Activated naive CD4-positive, alpha-beta T cell treated with anti-CD3 and anti-CD28 coated beads, Interleukin-2, amount 50 U/mL, for 16 hours (primary cell): ENCODE data around the gene SPOCK2.
"Not testable (repeated sequence)": the region's sequence is repeated elsewhere in the genome, so short reads cannot be mapped to it uniquely, and the experiment has no call there.

Experiments used
- DNase-seq: peaks from one replicate; pipeline ENCODE4 v3.0.0-alpha.2; 2020

The SPOCK2 gene

GRCh38 chr10:72087969-72088888, at the start of gene SPOCK2:
TSS of gene SPOCK2 (minus strand) at chr10:72088551. CDS start at chr10:72088328, 223 bp downstream.
- peak; percentile 67 for DNase-seq

- no peak for DNase-seq
Observed at GRCh38 chr10:72137583-72137982, 49.2 kb upstream of the SPOCK2 start.

- DNase-seq = not testable (repeated sequence)
Observed at GRCh38 chr10:72136225-72136624, 47.9 kb upstream of the SPOCK2 start.

DNA sequence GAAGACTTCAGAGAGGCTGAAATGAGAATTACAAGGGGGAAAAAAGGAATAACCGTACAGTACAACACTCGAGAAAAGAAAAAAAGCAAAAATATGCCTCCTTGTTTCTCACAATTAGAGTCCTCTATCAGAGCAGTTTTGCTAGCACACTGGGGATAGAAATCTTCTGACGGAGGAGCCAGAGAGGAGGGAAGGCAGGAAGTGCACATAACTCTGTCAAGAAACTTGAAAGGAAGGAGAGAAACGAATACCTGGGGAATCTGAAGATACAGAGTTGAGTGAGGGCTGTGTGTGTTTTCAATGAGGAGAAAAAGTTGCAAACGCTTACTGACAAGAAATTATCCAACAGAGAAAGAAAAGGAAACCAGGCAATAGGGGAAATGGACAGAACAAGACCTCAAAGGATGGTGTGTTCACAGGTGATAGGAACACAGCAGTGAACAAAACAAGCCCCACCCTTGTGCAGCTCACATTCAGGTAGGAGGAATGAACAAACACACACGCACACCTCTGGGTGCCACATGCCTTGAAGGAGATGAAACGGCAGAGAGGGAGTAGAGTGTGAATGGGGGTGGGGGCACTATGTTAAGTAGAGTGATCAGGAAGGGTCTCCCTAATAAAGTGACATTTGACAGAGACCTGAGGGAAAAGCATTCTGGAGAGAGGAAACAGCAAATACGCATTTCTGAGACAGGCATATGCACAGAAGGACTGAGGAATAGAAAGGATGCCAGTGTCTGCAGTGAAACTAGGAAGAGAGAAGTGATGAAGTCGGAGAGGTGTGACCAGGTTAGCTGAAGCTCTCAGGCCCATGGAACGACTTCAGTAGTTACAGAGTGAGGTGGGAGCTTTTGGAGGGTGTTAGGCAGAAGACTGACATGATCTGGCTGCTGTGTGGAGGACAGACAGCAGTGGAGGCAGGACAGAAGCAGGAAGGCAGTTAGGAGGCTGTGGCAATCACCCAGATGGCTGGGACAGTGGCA, 46.7 kb upstream of the SPOCK2 start:
- no peak for DNase-seq

- DNase-seq = no peak
Observed at GRCh38 chr10:72133517-72133916, 45.2 kb upstream of the SPOCK2 start.

DNA sequence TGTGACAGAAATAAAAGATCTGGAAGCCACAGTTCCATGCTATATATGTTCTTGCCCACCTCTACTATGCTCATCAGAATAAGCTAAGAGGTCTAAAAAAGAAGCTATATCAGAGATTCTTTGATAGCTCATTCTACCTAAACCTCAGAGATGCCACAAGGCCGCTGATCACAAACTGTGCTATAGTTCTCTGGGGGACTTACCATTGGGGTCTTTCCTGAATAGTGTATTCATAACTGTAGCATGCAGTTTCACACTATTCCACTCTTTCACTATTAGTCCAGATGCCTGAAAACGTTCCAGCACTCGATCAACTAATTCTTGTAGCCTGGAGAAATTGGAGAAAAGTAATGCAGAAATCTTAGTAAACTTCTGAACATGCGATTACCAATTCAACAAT, 44.5 kb upstream of the SPOCK2 start:
- no peak for DNase-seq

DNA sequence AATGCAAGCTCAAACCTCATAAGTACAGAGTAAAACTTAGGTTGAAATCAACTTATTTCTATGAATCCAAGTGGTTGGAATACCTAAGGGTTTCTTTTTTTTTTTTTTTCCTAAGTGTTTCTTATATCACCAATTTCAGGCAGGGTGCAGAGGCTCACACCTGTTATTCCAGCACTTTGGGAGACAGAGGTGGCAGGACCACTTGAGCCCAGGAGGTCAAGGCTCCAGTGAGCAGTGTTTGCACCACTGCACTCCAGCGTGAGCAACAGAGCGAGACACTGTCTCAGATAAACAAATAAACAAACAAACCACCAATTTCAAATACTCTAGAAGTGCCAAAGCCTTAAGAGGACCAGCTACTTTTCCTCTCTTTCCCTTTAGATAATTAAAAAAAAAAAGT, 39.2 kb upstream of the SPOCK2 start:
- no peak for DNase-seq

DNA sequence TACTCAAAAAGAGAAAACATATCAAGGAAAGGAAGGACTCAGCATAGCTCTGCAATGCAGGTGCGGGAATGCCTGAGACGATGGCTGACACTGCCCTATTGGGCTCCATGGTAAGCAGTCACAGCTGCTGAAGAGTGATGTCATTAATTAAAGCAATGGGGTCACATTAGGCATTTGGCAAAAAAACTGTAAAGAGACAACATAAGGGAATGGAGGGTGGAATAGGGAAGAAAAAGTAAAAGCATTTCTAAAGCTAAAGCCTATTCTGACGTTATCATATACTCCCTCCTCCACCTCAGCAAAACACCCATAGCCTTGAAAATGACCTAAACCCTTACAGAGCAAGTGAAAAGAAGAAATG, 38.5 kb upstream of the SPOCK2 start:
- DNase-seq = no peak

DNA sequence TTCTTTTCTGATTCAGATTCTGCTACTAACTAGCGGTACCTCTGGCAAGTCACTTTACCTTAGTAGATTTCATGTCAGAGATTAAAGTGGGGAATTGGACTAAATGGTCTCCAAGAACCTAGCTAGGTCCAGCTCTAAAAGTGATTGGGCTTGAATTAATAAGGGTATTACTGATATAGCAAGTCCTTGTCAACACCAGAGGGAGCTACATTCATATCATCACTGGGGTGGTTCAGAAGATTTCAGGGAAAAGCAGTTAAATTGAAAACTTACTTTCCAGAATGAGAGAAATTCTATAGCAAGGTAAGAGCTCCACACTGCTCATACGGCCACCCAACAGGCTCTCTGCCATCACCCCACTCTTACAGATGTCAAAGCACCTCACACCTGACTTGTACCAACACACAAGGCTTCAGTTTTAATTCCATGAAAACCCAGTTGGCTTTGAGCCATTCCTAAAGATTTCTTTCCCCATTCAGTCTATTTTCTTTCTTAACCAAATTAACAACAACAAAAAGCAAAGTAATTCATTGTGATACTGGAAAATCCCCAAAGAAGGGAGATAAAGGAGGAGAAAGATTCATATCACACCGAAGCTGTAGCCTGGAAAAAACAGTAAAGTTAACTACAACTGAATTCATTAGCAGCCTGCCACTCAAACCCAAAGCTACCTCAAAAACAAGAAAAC, 38.0 kb upstream of the SPOCK2 start:
- DNase-seq = no peak

DNA sequence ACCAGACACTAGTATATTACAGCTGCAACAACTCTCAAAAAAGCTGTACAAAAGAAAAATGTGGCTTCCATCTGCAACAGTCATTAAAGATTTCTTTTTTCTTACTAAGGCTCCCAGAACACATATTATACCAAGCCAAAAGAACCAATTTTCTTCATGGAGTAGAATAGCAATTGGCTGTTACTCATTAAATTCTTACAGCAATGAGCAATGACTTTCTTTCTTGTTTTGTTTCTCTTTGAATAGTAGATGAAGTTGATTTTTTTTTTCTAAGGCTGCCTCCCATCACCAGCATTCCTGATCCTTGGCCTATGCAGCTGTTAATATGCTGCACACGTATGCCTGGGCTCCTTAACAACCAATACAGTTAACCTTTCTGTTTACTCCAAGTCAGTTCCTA, 36.6 kb upstream of the SPOCK2 start:
- DNase-seq = no peak

- no peak for DNase-seq
Observed at GRCh38 chr10:72124381-72124780, 36.0 kb upstream of the SPOCK2 start.

- DNase-seq = no peak
Observed at GRCh38 chr10:72123616-72124015, 35.3 kb upstream of the SPOCK2 start.

GRCh38 chr10:72122221-72122620, 33.9 kb upstream of the SPOCK2 start:
- DNase-seq = peak; percentile 24

- DNase-seq = no peak
Observed at GRCh38 chr10:72121389-72121788, 33.0 kb upstream of the SPOCK2 start.

DNA sequence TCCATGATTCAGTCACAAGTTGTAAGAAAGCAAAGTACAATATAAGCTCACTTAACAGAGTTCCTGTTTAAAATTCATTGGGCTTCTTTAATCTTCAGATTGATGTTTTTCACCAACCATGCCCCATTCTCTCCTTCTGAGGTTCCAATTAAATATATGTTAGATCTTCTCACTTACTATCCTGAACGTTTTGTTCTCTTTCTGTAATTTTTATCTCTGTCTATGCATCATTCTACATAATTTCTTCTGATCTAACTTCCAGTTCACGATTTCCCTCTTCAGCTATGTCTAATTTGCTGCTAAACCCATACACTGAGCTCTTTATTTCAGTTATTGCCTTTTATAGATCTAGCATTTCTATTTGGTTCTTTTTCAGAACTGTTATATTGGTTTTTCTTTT, 28.0 kb upstream of the SPOCK2 start:
- no peak for DNase-seq

DNA sequence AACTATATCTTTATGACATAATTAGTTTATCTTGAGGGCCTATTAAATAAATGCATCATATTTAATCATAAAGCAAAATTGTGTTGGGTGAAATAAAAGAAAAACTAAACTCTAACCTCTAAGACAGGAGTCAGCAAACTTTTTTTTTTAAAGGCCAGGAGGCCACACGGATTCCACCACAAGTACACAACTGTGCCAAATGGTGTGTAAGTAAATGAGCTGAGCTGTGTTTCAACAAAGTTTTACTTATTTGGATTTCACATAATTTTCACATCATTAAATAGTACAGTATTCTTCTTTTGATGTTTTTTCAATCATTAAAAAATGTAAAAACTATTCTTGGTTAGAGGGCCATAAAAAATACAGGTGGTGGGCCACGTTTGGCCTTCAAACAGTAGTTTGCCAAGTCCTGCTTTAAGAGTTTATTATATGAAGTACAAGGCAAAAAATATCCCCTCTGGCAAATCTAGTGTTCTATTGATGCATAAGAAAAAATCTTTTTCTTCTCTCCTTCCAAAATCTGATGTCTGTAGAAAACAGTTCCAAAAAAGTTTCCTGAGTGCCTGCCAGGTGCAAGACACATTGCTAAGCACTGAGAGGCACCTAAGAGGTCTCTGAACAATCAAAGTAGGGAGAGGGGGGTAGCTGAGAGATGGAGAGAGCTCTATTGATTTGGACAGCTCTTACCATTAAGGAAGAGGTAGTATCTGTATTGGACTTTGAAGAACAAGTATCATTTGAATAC, 26.5 kb upstream of the SPOCK2 start:
- no peak for DNase-seq

DNA sequence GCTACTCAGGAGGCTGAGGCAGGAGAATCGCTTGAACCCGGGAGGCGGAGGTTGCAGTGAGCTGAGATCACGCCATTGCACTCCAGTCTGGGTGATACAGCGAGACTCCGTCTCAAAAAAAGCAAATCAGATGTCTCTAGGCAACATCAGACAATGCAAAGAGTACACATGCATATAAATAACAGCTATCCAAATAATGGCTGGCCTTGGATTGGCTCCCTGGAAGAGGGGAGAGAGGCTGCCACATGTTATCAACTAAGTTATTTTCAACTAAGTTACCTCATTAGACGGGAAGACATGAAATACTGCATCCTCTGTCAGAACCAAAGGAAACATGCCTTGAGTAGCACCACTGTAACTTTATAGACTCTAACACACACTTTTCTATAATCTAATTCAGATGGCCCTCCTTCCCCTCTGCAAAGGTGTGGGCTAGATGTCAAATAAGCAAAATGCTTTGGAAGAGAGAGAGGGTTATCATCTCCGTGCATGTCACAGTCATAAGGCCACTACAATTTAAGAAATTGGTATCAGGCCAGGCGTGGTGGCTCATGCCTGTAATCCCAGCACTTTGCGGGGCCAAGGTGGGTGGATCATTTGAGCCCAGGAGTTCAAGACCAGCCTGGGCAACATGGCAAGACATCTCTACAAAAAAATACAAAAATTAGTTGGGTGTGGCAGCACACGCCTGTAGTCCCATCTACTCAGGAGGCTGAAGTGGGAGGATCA, 22.5 kb upstream of the SPOCK2 start:
- no peak for DNase-seq

DNA sequence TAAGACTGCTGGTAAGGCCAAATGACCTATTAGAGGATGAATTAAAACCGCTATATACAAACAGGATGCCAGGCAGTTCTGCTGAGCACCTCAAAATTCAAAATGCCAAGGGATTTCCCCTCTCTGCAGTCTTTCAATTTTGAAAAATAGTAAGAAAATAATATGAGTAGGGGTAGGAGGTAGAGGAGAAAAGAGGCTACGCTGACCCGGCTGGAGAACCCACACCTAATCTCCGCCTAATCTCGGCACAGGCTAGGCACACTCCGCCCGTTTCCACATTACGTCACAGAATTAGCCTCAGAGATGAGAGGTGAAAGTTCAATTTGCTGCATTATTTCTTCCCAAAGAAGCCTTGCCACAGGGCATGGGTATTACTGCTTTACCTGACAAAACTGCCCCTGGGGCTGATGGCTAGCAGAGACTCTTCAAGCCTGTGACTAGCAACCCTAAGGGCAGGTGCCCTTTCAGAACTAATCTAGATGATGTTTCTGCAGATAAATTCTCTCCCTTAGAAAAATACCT, 21.3 kb upstream of the SPOCK2 start:
- no peak for DNase-seq

DNA sequence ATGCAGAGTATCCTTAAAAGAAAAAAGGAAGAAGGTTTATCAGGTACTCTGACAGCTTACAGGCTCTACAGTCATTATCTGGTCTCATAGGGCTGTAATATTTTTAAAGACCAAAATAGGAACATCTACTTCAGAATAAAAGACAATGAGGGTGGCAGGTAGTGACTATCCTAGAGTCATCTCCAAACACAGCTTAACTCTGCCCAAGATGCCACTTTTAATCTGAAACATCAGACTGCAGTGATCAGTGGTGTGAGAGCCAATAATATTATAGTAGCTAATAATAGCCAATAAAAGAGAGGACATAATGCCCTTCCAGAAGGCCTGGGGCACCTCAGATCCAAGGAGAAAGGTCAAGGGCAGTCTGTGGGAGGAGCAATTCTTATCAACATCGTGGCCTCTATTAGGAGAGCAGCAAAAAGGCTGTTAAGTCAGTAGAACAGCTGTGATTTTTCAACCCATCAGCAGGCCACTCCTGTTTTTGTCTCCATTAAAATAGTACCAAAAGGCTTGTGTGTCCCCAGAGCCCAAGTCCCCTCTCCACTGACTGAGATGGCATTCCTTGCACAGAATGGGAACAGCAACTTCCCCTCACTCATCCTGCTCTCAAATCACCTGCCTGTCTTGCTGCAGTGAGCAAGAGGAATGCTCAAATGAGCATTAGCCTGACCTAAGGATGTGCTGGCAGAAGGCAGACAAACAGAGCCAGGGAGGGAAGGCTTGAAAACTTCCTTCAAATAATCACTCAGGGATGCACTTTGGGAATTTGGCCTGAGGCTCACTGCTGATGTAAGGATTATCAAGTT, 20.7 kb upstream of the SPOCK2 start:
- no peak for DNase-seq

GRCh38 chr10:72108004-72108370, 19.6 kb upstream of the SPOCK2 start:
- not testable (repeated sequence) for DNase-seq
